Activated CD8-positive, alpha-beta memory T cell treated with anti-CD3 and anti-CD28 coated beads for 48 hours (primary cell): ENCODE results near the gene TESMIN.

Source experiments
- DNase-seq, 3 experiments: peaks; one replicate each; pipeline ENCODE4 v3.0.0-alpha.2; 2020; ENCODE audit warnings: low read depth in 2 of 3, low spot score in 2 of 3

The TESMIN gene

DNA sequence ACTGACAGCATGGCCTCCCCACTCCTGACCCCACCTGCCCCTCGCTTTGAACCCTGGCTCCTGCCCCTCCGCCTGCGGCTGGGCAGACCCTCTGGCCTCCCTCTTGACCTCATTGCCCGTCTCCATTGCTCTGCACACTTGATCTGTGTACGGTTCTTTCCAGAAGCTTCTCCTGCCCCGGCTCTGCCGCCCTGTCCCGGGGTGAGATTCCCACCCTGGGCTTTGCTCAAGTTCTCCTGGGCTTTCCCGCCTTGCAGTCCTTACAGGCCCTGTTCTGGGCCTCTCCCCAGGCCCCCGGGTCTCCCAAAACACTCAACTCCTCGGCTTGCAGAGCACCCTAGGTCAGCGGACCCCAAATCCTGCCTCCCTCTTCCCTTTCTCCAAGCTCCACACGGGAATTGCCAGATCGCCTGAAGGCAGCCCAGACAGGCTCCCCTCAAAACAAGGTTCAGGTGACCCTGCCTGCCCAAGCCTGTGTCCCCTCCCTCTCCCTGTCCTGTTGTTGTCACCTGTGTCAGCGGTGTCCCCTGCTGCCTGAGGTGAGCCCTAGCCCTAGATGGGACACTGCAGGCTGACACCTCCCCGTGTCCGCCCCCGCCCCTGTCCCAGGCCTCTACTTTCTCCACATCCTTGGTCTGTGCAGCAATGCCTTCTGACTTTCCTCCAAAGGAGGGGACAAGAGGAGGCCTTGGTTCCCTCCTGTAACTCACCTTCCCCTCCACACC, 65.5 kb downstream of the TESMIN start:
- no peak for DNase-seq

- no peak for DNase-seq
Measured at GRCh38 chr11:68684385-68685356, 66.6 kb downstream of the TESMIN start, which contains the start of gene GAL. GAL (plus strand) TSS chr11:68684544; CDS start chr11:68684924, 380 bp downstream.

DNA sequence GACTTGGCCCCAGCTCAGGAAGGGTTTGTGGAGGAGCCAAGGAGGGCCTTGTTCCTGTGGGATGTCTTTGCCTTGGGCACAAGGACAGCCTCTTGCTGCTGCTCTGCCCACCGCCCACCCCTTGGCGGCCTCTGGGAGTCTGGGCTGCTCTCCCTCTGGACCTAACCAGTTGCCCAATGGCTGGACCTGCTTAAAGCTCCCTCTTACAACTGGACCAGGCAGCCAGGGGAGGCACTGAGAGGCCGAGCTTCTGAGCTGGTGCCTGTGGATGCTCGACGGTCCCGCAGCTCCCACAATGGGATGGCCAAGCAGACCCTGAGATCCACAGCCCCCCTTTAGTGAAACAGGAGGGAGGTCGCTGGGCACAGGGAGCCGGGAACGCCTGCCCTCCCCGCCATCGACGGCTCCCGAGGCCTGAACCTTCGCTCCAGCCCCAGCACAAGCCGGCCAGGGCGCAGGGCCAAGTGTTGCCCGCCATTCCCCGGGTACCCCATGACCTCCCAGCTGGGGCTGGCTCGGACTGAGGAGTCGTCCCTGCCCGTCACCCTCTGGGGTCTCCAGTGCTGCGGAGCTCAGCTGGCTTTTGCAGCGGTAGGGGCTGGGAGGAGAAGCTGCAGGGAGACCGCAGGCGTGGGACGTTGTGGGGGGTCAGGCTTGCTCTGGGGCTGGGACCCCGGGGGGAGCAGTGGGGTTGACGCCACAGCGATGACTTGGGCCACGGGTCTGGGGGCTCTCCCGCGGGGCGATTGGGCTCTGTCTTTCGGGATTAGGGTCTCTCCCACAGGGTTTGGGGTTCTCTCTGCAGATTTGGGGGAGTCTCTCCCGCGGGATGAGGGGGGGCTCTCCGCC, 67.6 kb downstream of the TESMIN start:
- DNase-seq, result no peak

DNA sequence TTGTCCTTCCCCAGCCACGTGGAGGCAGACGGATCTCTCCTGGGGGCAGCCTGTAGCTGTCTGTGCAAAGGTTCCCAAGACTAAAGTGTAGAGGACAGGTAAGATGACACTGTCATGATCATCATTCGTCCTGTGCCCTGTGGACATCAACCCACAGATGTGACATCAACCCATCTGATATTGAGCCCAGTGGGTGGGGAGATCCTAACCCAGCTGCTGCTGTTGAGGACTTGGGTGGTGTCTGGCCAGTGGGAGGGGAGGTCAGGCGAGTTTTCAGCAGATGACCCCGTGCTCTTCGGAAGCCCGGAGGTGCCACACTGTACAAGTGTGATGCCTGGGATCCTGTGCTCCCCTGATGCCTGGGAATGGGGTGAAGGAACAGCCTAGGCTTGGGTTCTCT, 68.2 kb downstream of the TESMIN start:
- no peak for DNase-seq

DNA sequence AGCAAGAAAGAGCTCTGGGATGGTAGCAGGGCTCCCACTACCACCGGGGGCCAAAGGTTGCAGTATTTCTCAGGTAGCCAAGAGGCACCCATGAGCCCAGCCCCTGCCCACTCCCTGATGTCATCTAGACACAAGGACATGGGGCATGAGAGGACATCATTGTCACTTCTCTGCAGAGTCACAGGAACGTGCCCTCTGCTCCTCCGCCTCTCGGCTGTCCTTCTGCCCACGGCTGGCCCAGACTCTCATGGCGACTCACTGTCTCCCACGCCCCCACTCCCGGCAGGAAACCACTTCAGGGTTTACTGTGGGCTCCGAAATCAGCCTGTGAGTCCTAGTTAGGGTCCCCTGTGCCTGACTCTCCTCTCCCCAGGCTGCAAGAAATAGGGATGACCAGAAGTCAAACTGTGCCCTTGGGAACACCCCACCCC, 68.8 kb downstream of the TESMIN start:
- no peak for DNase-seq

DNA sequence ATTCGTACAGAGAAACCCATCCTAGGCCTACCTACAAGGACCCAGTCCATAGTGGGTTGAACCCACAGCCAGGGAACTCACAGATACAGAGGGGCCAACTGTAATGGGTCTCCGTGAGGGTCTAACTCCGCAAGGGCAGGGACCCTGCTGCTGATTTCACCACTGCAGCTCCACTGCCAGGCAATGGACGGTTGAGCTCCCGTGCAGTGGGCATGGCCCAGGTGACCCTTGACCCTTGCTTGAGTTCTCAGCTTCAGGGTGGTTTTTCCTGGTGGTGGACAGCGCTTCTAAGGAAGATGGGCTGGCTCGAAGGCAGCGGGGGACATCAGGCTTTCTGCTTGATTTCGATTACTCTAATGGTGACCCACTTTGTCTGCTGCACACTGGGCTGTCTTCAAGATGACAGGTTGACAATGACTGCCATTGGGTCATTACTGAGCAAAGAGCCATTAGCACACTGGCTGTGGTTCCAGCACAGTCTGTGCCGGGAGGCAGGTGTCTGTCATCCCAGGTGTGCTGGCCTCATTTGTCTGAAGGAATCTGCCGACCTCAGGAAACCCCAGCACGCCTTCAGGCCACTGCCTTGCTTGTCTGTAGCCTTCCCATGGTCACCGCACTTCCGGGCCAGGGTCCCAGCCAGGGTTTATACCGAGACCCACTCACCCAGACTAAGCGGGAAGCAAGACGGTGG, 70.6 kb downstream of the TESMIN start:
- no peak for DNase-seq

- DNase-seq, result no peak
Measured at GRCh38 chr11:68678031-68678441, 73.3 kb downstream of the TESMIN start.

- DNase-seq, result no peak
Measured at GRCh38 chr11:68677432-68677831, 73.9 kb downstream of the TESMIN start.

GRCh38 chr11:68674461-68674860, 76.9 kb downstream of the TESMIN start:
- DNase-seq, result no peak

DNA sequence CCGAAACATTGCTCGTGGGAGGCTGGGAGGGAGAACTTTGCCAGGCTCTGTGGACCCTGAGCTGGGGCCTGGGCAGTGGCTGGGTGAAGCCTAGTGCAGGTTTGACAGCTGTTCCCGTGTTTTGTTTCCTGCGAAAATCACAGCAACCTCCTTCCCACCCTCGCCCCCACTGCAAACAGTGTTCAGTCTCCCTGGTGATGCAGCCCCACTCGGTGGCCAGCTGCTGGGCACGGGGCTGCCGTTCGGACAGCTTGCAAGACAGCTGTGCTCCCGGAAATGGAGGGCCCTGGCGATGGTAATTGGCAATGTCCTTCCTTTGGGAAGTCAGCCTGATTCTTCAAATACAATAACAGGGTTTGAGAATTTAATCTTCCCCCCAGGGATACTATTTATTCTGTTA, 77.3 kb downstream of the TESMIN start:
- DNase-seq, result no peak

DNA sequence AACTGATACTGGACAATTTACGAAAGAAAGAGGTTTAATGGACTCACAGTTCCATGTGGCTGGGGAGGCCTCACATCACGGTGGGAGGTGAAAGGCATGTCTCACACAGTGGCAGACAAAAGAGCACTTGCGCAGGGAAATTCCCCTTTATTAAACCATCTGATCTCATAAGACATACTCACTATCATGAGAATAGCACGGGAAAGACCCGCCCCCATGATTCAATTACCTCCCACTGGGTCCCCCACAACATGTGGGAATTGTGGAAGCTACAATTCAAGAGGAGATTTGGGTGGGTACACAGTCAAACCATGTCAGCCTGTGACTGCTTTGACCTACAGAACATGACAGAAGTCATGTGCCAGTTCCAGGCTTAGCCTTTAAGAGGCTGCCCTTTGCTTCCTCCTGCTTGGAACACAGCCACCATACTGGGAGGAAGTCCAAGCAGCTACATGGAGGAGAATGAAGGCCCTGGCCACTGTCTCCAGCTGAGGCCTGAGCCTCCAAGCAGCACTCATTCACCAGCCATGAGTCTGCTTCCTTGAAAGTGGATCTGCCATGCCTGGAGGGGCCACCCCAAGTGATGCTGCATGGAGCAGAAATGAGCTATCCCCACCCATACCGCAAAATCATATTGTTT, 77.9 kb downstream of the TESMIN start:
- no peak for DNase-seq

- no peak for DNase-seq
Measured at GRCh38 chr11:68670208-68670992, 80.9 kb downstream of the TESMIN start.

DNA sequence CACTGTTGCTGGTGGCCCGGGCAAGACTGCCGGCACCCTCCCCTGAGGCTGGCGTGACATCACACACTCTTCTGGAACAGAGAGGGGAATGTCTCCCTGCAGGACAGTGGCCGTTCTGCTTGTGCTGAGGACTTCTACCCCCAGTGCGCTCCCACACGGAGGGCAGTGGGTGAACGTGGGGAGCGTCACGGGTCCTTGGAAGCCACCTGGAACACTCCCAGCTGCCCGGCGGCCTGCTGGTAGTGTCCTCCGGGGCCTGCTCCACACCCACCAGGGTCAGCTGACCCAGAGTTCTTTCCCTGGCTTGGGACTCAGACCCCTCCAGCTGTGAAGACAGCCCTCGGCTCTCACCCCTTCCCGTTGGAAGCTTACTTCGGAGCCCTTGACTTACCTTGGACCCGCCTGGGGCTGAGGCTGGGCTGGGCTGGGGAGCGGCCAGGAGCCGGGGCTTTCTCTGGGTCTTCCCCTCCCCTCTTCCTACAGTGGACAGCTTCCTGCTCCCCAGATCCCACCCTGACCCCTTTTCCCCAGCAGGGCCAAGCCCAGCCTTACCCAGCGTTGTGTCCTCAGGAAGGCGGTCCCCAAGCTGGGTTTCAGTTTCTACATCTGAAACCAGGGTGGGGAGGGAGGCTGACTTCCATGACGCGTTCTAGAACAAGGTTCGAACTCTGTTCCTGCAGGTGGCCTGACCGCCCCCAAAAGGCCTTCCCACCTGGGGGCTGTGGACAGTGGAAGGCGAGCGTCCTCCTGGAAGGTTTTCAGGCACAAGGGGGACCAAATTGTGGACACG, 81.8 kb downstream of the TESMIN start:
- DNase-seq, result no peak

DNA sequence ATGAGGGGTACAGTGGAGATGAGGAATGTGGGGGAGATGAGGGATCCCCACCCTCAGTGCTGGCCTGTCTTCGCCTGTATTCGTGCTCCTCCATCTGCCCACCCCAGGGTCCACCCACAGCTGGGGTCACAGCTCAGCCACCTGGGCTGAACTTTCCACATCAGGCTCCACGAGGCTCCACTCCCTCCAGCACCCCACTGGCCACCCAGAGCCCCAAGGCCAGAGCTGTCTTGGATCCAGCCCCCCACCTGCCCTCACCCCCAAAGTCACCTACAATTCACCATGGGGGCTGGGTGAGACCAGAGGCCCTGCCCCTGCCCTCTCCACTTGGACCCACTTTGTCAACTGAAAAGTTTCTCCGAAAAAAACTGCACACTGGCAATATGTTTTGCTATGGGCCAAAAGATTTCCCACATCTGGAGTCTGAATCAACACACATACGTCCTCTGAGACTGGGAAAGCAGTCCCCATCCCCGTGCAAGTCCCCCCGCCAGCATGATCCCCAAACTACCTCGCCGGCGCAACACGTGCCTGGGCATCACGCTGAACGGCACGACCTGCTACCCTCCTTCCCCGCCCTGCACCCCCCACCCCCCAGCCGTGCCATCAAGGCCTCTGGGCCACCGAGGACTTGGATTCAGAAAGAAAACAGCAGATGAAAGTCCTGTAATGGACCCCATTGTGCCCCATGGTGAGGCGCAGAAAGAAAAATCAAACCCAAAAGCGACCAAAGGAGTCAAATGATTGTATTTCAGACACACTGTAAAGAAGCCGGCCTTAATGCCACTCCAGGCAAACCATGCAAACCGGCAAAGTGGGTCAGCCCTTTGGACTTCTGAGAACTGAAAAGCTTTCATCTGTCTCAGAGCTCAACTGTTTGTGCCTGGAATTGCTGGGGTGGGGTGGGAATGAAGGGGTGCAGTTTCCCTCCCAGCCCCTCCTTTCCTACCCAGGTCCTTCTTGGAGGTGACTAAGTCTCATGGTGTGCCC, 83.5 kb downstream of the TESMIN start:
- DNase-seq, result no peak

GRCh38 chr11:68666849-68667248, 84.5 kb downstream of the TESMIN start:
- DNase-seq, result no peak

GRCh38 chr11:68665436-68665835, 85.9 kb downstream of the TESMIN start:
- no peak for DNase-seq

GRCh38 chr11:68664906-68665305, 86.4 kb downstream of the TESMIN start:
- no peak for DNase-seq
